HG02678 (cell line): ENCODE measurements around the gene PIGC.

ENCODE experiments used
- ATAC-seq: cut with Tn5 transposase; IDR thresholded peaks from one replicate; pipeline ENCODE4 v1.9.1; 2021; ENCODE audit warnings: mild to moderate bottlenecking, moderate library complexity; ENCODE audit not compliant: unreplicated experiment

The PIGC gene

GRCh38 chr1:172443666-172444453 is at the start of gene PIGC:
Gene PIGC, minus strand, starts transcription at chr1:172444069. Its CDS starts 1,447 bp downstream, at chr1:172442622.
- ATAC-seq: peak; percentile 99

GRCh38 chr1:172492421-172492820 is 48.6 kb upstream of the PIGC start:
- ATAC-seq: no peak

- ATAC-seq: no peak
Measured at GRCh38 chr1:172489847-172490246, 46.0 kb upstream of the PIGC start.

DNA sequence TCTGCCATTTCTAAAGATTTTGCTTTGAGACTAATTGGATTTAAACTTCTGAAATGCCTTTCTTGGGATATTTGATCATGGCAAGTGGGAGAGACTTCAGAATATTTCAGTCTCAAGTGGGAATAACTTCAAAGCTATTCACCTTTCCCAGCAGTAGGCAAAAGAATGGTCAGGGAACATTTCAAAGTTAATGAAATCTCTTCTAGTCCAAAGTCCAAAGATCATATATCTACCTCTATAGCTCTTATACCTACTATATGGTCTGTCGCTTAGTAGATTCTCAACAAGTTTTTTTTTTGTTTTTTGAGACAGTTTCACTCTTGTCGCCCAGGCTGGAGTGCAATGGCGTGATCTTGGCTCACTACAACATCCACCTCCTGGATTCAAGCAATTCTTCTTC is 44.5 kb upstream of the PIGC start:
- no peak for ATAC-seq

DNA sequence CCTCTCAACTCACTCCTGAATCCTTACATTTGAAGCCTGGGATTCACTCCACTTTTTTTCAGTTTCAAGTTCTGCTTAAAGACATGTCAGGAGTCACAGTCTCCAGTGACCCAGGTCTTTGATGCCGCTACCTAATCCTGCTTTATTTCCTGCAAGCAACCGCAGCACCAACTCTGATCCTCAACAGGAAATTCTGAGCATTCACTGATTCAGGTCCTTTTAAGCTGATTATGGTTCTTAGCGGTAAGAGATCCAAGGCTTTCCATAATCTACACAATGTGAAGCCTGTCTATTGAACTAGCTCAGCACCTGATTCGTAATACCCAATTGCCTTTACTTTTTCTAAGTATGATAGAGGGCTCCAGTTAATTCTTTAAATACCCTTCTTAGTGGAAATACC is 43.7 kb upstream of the PIGC start:
- ATAC-seq: no peak

DNA sequence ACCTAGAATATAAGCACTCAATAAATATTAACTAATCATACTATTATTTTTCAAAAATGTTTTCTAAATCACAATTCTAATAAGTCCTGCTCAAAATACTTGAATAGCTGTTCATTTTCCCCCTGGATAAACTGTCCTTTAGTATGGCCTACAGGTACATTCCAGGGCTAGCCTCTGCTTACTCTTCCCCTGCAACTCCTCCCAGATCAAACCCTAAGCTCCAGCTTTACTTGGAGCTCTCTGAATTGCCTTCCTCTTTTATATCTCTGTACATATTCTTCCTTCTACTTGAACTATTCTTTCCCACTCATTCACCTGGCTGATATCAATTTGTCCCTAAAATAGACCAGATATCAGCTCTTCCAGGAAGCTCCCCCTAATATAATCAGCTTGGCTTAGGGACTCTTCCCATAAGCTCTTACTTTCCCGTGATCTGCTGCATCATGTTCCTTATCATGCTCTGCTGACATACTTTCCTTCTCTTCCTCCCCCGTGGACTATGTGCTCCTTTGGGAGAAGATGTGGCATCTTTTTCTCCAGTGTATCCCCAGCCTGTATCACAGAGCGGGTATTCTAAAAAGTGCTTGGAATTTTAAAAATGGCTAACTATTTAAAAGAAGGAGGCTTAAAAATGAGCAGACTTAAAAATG is 43.1 kb upstream of the PIGC start:
- ATAC-seq: no peak

DNA sequence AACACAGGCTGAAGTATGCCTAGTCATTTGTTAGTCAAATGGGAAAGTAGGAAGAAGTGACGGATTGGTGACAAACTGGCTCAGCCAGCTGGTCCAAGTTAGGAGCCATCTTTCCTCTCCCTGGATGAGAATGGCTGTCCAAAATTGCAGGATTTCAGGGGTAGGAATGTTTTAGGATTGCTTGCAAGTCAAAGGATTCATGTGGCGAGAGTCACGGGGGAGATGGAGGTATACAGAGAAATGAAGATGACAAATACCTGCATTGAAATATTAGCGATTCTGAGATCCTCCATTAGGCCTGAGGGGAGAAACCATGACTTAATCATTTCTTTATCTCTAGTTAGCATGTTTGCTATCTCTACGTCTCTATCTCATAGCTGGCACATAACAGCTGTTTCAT is 41.8 kb upstream of the PIGC start:
- ATAC-seq: no peak

GRCh38 chr1:172484252-172484651 is 40.4 kb upstream of the PIGC start:
- no peak for ATAC-seq

GRCh38 chr1:172483448-172483847 is 39.6 kb upstream of the PIGC start:
- ATAC-seq: no peak

DNA sequence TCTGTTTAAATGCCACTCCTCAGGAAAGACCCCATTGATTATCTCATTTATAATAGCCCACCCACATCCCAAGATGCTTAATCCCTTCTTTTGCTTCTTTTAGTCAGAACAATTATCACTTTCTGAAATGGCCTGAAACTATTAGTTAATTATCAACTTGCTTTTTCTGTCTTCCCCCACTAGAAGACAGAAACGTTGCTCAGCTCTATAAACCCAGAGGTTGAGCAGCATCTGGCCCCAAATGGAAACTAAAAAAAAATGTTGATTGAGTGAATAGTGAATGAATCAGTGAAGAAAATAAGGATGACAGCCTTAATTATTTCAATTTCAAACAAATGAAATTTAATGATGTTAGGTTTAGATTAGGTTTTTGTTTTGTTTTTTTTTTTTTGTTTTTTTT is 38.2 kb upstream of the PIGC start:
- no peak for ATAC-seq

GRCh38 chr1:172480431-172480830 is 36.6 kb upstream of the PIGC start:
- no peak for ATAC-seq

GRCh38 chr1:172478485-172478884 is 34.6 kb upstream of the PIGC start:
- ATAC-seq: no peak

DNA sequence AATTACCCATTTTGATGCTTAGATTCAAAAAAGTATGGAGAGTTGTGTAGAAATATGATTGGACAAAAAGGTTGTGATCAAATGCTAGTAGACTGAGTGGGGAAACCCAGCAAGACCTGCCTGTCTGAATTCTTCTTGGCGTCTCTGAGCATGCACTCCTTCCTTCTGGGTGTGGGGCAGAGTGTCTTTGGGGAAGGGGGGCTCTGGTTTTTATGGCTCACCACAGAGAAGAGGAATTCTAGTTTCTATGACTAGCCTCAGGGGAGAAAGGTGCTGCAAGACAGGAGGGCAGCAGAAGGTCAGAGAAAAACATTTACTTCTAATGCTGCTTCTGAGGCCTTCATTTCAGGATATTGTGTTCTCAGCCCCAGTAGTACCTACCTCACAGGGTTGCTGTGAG is 33.9 kb upstream of the PIGC start:
- ATAC-seq: no peak

DNA sequence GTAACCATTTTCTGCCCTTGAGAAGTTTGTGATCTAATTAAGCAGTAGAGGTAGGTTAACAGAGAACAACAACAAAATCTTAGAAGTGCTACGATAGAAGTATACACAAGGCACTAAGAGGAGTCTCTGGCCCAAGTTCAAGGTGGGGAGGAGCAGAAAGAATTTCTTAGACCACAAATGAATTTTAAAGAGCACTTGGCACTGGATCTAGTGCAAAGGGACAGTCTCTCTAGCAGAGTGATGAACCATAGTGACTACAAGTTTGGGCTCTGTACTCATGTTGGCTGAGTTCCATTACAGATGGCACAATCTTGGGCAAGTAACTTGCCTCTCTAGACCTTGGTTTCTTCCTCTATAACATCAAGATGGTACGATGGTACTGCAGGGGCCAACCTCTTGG is 33.3 kb upstream of the PIGC start:
- no peak for ATAC-seq

DNA sequence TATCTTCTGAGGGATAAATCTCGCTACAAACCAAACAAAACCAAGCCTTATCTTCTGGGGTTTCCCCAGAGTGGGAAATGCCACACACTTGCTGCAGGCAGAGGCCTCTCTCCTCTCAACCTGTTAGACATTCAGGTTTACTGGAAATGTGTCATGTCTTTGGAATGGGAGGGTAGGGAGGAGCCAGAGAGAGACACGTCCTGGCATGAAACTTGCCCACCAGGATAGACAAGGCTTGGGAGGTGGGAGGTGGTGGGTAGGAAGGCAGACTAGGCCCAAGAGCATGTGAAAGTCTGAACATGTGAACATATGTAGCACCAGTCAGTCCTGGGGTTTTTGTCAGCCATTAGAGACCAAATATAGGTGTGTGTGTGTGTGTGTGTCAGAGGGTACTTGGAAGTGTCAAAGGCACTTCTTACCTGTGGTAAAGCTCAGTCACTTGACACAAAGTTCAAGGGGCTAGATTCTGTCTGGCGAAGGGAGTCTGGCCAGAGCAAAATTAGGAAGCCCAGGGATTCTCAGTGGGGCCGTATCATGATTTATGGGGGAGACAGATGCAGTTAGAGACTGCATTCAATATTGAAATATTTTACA is 32.4 kb upstream of the PIGC start:
- ATAC-seq: no peak

DNA sequence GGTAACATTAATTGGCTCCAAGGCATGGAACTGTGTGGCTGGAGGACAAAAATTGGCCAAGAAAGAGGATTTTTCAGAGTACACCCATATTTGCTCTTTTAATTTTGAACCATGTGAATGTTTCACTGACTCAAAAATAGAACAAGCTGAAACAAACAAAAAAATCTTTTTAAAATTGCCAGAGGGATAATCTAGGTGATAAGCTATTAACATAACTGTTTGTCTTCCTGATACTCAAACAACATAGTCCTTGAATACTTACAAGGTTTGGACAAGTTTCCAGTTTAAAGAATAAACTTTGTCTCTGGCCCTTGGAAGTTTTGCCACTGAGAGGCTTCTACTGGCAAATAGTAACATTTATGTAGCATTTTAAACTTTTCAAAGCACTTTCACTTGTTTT is 30.0 kb upstream of the PIGC start:
- no peak for ATAC-seq

GRCh38 chr1:172473302-172473701 is 29.4 kb upstream of the PIGC start:
- ATAC-seq: no peak

GRCh38 chr1:172472495-172472894 is 28.6 kb upstream of the PIGC start:
- no peak for ATAC-seq

DNA sequence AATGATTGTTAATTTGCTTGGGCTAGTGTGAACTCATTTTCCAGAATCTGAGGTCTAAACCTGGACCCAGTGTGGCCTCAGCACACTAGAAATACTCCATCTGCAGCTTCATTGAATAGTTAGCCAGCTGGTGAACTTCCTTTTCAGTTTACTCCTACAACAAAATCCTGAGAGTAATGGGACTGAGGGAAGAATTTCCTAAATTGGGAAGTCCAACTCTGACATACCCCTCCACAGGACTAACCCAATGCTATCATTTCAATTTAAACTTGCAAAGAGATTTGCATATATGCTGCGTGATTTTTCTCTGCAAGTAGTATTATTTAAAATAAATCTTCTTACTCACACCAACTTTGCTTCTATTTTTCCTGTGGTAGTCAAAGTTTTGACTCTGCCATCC is 27.8 kb upstream of the PIGC start:
- ATAC-seq: no peak

DNA sequence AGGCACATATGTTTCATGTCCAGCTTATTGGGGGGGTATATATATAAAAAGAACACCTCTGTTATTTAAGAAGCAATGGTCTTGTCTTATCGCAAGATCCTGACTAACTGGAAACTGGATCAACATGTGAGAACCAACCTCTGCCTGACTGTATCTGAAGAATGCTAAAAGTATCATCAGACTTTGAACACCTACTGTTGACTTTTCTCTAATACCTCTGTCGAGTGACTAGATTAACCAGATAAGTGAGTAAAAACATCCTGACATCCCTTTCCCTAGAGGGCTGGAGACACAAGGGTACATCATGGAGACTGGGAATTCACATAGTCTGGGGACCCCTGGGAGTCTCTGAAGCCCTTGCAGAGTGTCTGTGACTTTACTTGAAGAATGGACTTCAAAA is 26.3 kb upstream of the PIGC start:
- no peak for ATAC-seq

DNA sequence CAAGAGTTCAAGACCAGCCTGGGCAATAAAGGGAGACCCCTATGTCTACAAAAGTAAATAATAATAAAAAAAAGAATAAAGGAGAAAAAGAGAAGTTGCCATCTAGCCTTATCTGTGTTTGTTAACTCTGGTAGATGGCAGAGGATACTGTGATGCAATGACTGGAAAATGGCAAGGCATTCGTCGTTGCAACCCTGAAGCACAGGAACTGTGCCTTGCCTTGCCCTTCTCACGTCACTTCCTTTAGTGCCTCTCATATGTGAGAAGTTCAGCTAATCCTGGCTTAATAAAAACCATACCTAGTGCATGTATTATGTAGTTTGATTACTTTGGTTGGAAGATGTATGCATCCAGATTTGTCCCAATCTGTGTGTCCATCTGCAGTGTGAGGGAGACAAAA is 25.8 kb upstream of the PIGC start:
- ATAC-seq: no peak

- no peak for ATAC-seq
Measured at GRCh38 chr1:172468296-172468695, 24.4 kb upstream of the PIGC start.
